HepG2 (cell line): ENCODE data around the gene ATG16L1. TPM values are rescaled to one million over a fixed set of nuclear protein-coding genes. Genes with fewer than 3 reads are reported as not detected.

ENCODE experiments used
- polyA plus RNA-seq, 8 experiments: library from polyadenylated mRNA; depleted of rRNA in 3 of 8; stranded (reverse) in 7 of 8; unstranded in 1 of 8; fragments of >200 nt; fragmentation: Illumina TruSeq in 4 of 8; extraction: Trizol in 4 of 8; gene quantifications; 2 replicates each; pipeline versions ENCODE4 v1.2.1 to v1.2.3, GENCODE V29; 2011 to 2016; ENCODE audit warnings: low read depth in 4 of 8, missing spikeins in 1 of 8, mixed read lengths in 1 of 8; ENCODE audit not compliant: insufficient read depth in 1 of 8
- small RNA-seq, 3 experiments: library from RNA; depleted of rRNA; stranded (forward); fragments of <200 nt; gene quantifications; one replicate each; pipeline ENCODE3, GENCODE V24; 2012; ENCODE audit warnings: low read depth in 2 of 3, low replicate concordance in 1 of 3; ENCODE audit not compliant: insufficient read length in 3 of 3, insufficient read depth in 2 of 3
- total RNA-seq, 5 experiments: library from RNA; depleted of rRNA; stranded (reverse); fragments of >200 nt; fragmentation: Illumina TruSeq; extraction: Trizol; gene quantifications; 2 replicates each; pipeline ENCODE4 v1.2.3, GENCODE V29; 2016; ENCODE audit warnings: low read depth in 1 of 5

Gene ATG16L1
- total and polyA plus RNA-seq, 2 of the 13 experiments (the other 11 are each of a cell fraction or from before 2014, with no cell fraction given): 26.0 to 51.7 TPM

Small RNAs within 50 kb of the gene (small RNA-seq; reads per million reads assigned to genes)
- gene RN7SL32P: 0 reads per million in 3 experiments
- 15.3 to 90.9 (median 26.8) reads per million in 3 experiments for gene SCARNA5
- 2.7 to 7.7 (median 3.3) reads per million in 3 experiments for gene SCARNA6

Other genes starting within 250 kb of the ATG16L1 start
- gene NGEF, start 238.4 kb upstream of the ATG16L1 start, total RNA-seq (2016; rRNA removed; fragmentation: Illumina TruSeq; extraction: Trizol): 11.8 and 14.4 TPM in 2 replicates
- gene NGEF, start 238.4 kb upstream of the ATG16L1 start, polyA plus RNA-seq (2011; rRNA removed): 36.9 and 40.7 TPM in 2 replicates
- gene NEU2, start 219.0 kb upstream of the ATG16L1 start, total RNA-seq (2016; rRNA removed; fragmentation: Illumina TruSeq; extraction: Trizol): not detected in 2 replicates
- not detected in 2 replicates for gene NEU2, start 219.0 kb upstream of the ATG16L1 start, polyA plus RNA-seq (2011; rRNA removed)
- 17.7 and 18.0 TPM in 2 replicates for gene INPP5D, start 191.3 kb upstream of the ATG16L1 start, total RNA-seq (2016; rRNA removed; fragmentation: Illumina TruSeq; extraction: Trizol)
- 16.1 and 16.7 TPM in 2 replicates for gene INPP5D, start 191.3 kb upstream of the ATG16L1 start, polyA plus RNA-seq (2011; rRNA removed)
- gene SAG, start 56.1 kb downstream of the ATG16L1 start, total RNA-seq (2016; rRNA removed; fragmentation: Illumina TruSeq; extraction: Trizol): not detected in 2 replicates
- gene SAG, start 56.1 kb downstream of the ATG16L1 start, polyA plus RNA-seq (2011; rRNA removed): not detected in 2 replicates
- gene DGKD, start 102.8 kb downstream of the ATG16L1 start, total RNA-seq (2016; rRNA removed; fragmentation: Illumina TruSeq; extraction: Trizol): 20.6 and 24.5 TPM in 2 replicates
- gene DGKD, start 102.8 kb downstream of the ATG16L1 start, polyA plus RNA-seq (2011; rRNA removed): 33.2 and 40.3 TPM in 2 replicates